OCI-LY3 (cell line): ENCODE measurements around the gene PUS10.

Experiments used
- CTCF ChIP-seq: fragments of 200-600, 300-600 bp; sonication (generic); IDR thresholded peaks from 2 replicates; pipeline ENCODE4 v1.5.1; 2014; ENCODE audit warnings: antibody characterized with exemption, low read length, low read depth
- EZH2phosphoT487 ChIP-seq: fragments of 200-600 bp; shearing (Covaris generic); IDR thresholded peaks from 2 replicates; pipeline ENCODE4 v1.6.1; 2018; ENCODE audit warnings: antibody characterized with exemption, mixed run types, low read depth

GRCh38 chr2:60963190-60963589, 54.9 kb downstream of the PUS10 start:
- TF ChIP-seq CTCF (no peak), EZH2phosphoT487 (no peak)
